ENCODE results near the gene TIA1.

TIA1 gene

GRCh38 chr2:70161069-70161534 is 87.3 kb downstream of the TIA1 start:
- in situ Hi-C loops (cut with MboI; ENCODE audit: low sequenced_read_pairs) = no loop called here

GRCh38 chr2:70160545-70160944 is 87.9 kb downstream of the TIA1 start:
- in situ Hi-C loops (cut with MboI; ENCODE audit: low sequenced_read_pairs) = no loop called here

Data from HL-60/S4 (cell line).